RWPE2 (cell line): Measurements from ENCODE around the gene PCDHGA8.
A peak's percentile ranks its signal among the peaks of the same experiment; 100 is the strongest.
"Not testable (repeated sequence)": the region's sequence is repeated elsewhere in the genome, so short reads cannot be mapped to it uniquely, and the experiment has no call there.

Source experiments
- ATAC-seq: fragments of 200-7000 bp; cut with Tn5 transposase; 3 replicates; pipeline ENCODE4 v1.9.1; 2021; ENCODE audit warnings: low read depth
- DNase-seq: peaks from one replicate; pipeline ENCODE4 v3.0.0-alpha.2; 2020; ENCODE audit warnings: low spot score
- H3K27ac ChIP-seq: fragments of 450-650 bp; 2 replicates; pipeline ENCODE4 v1.5.1; 2017; ENCODE audit warnings: mild to moderate bottlenecking; ENCODE audit not compliant: poor library complexity, severe bottlenecking
- H3K27me3 ChIP-seq: fragments of 250-450 bp; sonication (Bioruptor Pico); 2 replicates; pipeline ENCODE4 v1.5.1; 2021; ENCODE audit warnings: mild to moderate bottlenecking, moderate library complexity; ENCODE audit not compliant: insufficient read depth, poor library complexity, severe bottlenecking
- H3K36me3 ChIP-seq: fragments of 250-450 bp; sonication (Bioruptor Pico); 2 replicates; pipeline ENCODE4 v1.5.1; 2020; ENCODE audit warnings: low read depth, mild to moderate bottlenecking, moderate library complexity
- H3K4me1 ChIP-seq: fragments of 250-450 bp; sonication (Bioruptor Pico); 2 replicates; pipeline ENCODE4 v1.5.1; 2021; ENCODE audit warnings: mild to moderate bottlenecking, moderate library complexity; ENCODE audit not compliant: insufficient read depth, poor library complexity, severe bottlenecking
- H3K4me3 ChIP-seq: fragments of 250-450 bp; sonication (Bioruptor Pico); 2 replicates; pipeline ENCODE4 v1.5.1; 2021; ENCODE audit warnings: mild to moderate bottlenecking, moderate library complexity; ENCODE audit not compliant: severe bottlenecking
- H3K9me3 ChIP-seq: fragments of 250-450 bp; sonication (Bioruptor Pico); 2 replicates; pipeline ENCODE4 v1.5.1; 2021; ENCODE audit warnings: mild to moderate bottlenecking, moderate library complexity; ENCODE audit not compliant: severe bottlenecking
- CTCF ChIP-seq: fragments of 450-650 bp; IDR thresholded peaks from one replicate; pipeline ENCODE4 v1.5.1; 2017; ENCODE audit warnings: mild to moderate bottlenecking, moderate library complexity; ENCODE audit not compliant: poor library complexity, severe bottlenecking

PCDHGA8 gene

GRCh38 chr5:141413540-141414069 is 21.2 kb downstream of the PCDHGA8 start:
- no peaks in the 10 kb centered on the region for H3K4me1 ChIP-seq
- TF ChIP-seq CTCF = no peak
- 0 out of 2 replicates have a peak, but pooled peaks cover 5% of the 10 kb centered on the region for H3K36me3 ChIP-seq
- DNase-seq (no peak), ATAC-seq (no peak)
- no peaks in the 10 kb centered on the region for H3K27me3 ChIP-seq
- peaks cover 27% of the 10 kb centered on the region for H3K9me3 ChIP-seq
- H3K27ac ChIP-seq = no peak overlapping the region
- no peak overlapping the region for H3K4me3 ChIP-seq

- not testable (repeated sequence) for DNase-seq, H3K4me1 ChIP-seq, ATAC-seq, H3K27ac ChIP-seq, H3K36me3 ChIP-seq, H3K27me3 ChIP-seq, H3K4me3 ChIP-seq
- H3K9me3 ChIP-seq = peaks cover 30% of the 10 kb centered on the region
Measured at GRCh38 chr5:141414548-141415274, 22.3 kb downstream of the PCDHGA8 start.

GRCh38 chr5:141415275-141415618 is 22.8 kb downstream of the PCDHGA8 start:
- not testable (repeated sequence) for H3K27ac ChIP-seq, ATAC-seq, H3K27me3 ChIP-seq, H3K36me3 ChIP-seq, H3K4me3 ChIP-seq, H3K4me1 ChIP-seq, DNase-seq
- peaks cover 35% of the 10 kb centered on the region for H3K9me3 ChIP-seq

- peak; percentile 77 for TF ChIP-seq CTCF
- DNase-seq, H3K4me1 ChIP-seq, H3K36me3 ChIP-seq, H3K27me3 ChIP-seq, H3K27ac ChIP-seq: not testable (repeated sequence)
- ATAC-seq = peak; percentile 92
- peaks cover 56% of the 10 kb centered on the region for H3K9me3 ChIP-seq
- peak within 1 kb of the TSS; percentile 17 for H3K4me3 ChIP-seq
Measured at GRCh38 chr5:141417494-141418172, 25.2 kb downstream of the PCDHGA8 start, which contains the start of gene PCDHGB7. Gene PCDHGB7, plus strand, starts transcription at chr5:141417677. Its CDS starts 183 bp downstream, at chr5:141417860.

- no peaks in the 10 kb centered on the region for H3K27me3 ChIP-seq
- ATAC-seq = no peak
- no peak overlapping the region for H3K4me3 ChIP-seq
- H3K27ac ChIP-seq = no peak overlapping the region
- H3K36me3 ChIP-seq = 0 out of 2 replicates have a peak, but pooled peaks cover 5% of the 10 kb centered on the region
- no peaks in the 10 kb centered on the region for H3K4me1 ChIP-seq
- DNase-seq = no peak
- H3K9me3 ChIP-seq = peaks cover 56% of the 10 kb centered on the region
- no peak for TF ChIP-seq CTCF
Measured at GRCh38 chr5:141419074-141419880, 26.8 kb downstream of the PCDHGA8 start.
